Measurements from ENCODE around the gene TMEM229B. TPM values are rescaled to one million over a fixed set of nuclear protein-coding genes. Genes with fewer than 3 reads are reported as not detected.

The TMEM229B gene
- total RNA-seq, 1 experiment from 2014 or later: 1.6 TPM

GRCh38 chr14:67497216-67497615 is 8.7 kb upstream of the TMEM229B start:
- no peaks in the 10 kb centered on the region for H3K36me3 ChIP-seq (ENCODE audit: low read depth)
- ChIA-PET POLR2A (ENCODE audit: unreplicated experiment) (no interaction called here), CTCF (no interaction called here)
- H3K9me2 ChIP-seq (ENCODE audit: insufficient read depth): no peaks in the 10 kb centered on the region
- H3K4me1 ChIP-seq (replicated peaks; ENCODE audit: insufficient read depth): no peaks in the 10 kb centered on the region
- intact Hi-C loops (cut with micrococcal nuclease; ENCODE audit: unreplicated experiment): no loop called here
- H3K4me3 ChIP-seq: no peak overlapping the region
- DNase-seq: no peak
- no peak overlapping the region for H3K27ac ChIP-seq
- BruUV-seq (replicated peaks): no TSS peak
- no peaks in the 10 kb centered on the region for H3F3A ChIP-seq (ENCODE audit: insufficient read depth, low read depth)
- no peaks in the 10 kb centered on the region for H3K27me3 ChIP-seq (ENCODE audit: insufficient read depth, low read depth)
- peaks cover 14% of the 10 kb centered on the region; the same call in 1 of the 2 replicates for H3K9me3 ChIP-seq (ENCODE audit: insufficient read depth, low read depth)
- no peak overlapping the region for H2AFZ ChIP-seq
- H3K4me2 ChIP-seq: no peak overlapping the region
- H4K20me1 ChIP-seq (ENCODE audit: insufficient read depth): no peaks in the 10 kb centered on the region
- no peaks in the 10 kb centered on the region for H3K79me2 ChIP-seq (ENCODE audit: low read depth)
- TF ChIP-seq, protein P1, sequence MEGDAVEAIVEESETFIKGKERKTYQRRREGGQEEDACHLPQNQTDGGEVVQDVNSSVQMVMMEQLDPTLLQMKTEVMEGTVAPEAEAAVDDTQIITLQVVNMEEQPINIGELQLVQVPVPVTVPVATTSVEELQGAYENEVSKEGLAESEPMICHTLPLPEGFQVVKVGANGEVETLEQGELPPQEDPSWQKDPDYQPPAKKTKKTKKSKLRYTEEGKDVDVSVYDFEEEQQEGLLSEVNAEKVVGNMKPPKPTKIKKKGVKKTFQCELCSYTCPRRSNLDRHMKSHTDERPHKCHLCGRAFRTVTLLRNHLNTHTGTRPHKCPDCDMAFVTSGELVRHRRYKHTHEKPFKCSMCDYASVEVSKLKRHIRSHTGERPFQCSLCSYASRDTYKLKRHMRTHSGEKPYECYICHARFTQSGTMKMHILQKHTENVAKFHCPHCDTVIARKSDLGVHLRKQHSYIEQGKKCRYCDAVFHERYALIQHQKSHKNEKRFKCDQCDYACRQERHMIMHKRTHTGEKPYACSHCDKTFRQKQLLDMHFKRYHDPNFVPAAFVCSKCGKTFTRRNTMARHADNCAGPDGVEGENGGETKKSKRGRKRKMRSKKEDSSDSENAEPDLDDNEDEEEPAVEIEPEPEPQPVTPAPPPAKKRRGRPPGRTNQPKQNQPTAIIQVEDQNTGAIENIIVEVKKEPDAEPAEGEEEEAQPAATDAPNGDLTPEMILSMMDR (conservative IDR thresholded peaks at IDR 0.05): no peak
- TF ChIP-seq EZH2 (IDR thresholded peaks at IDR 0.05; ENCODE audit: low read depth): no peak

- no peaks in the 10 kb centered on the region for H3F3A ChIP-seq (ENCODE audit: insufficient read depth, low read depth)
- H3K9me2 ChIP-seq (ENCODE audit: insufficient read depth): no peaks in the 10 kb centered on the region
- H3K4me3 ChIP-seq: no peak overlapping the region
- H3K4me2 ChIP-seq: no peak overlapping the region
- no peaks in the 10 kb centered on the region for H3K79me2 ChIP-seq (ENCODE audit: low read depth)
- H3K27ac ChIP-seq: no peak overlapping the region
- ChIA-PET CTCF (no interaction called here), POLR2A (ENCODE audit: unreplicated experiment) (no interaction called here)
- no peak for DNase-seq
- intact Hi-C loops (cut with micrococcal nuclease; ENCODE audit: unreplicated experiment): no loop called here
- H4K20me1 ChIP-seq (ENCODE audit: insufficient read depth): no peaks in the 10 kb centered on the region
- H3K4me1 ChIP-seq (replicated peaks; ENCODE audit: insufficient read depth): no peaks in the 10 kb centered on the region
- TF ChIP-seq, protein P1 (conservative IDR thresholded peaks at IDR 0.05): no peak
- no peak for TF ChIP-seq EZH2 (IDR thresholded peaks at IDR 0.05; ENCODE audit: low read depth)
- H3K36me3 ChIP-seq (ENCODE audit: low read depth): no peaks in the 10 kb centered on the region
- H3K9me3 ChIP-seq (ENCODE audit: insufficient read depth, low read depth): peaks cover 14% of the 10 kb centered on the region; the same call in 1 of the 2 replicates
- no peak overlapping the region for H2AFZ ChIP-seq
- BruUV-seq (replicated peaks): no TSS peak
- peaks cover 7% of the 10 kb centered on the region; the same call in 1 of the 2 replicates for H3K27me3 ChIP-seq (ENCODE audit: insufficient read depth, low read depth)
Measured at GRCh38 chr14:67495827-67496226, 7.3 kb upstream of the TMEM229B start.

DNA sequence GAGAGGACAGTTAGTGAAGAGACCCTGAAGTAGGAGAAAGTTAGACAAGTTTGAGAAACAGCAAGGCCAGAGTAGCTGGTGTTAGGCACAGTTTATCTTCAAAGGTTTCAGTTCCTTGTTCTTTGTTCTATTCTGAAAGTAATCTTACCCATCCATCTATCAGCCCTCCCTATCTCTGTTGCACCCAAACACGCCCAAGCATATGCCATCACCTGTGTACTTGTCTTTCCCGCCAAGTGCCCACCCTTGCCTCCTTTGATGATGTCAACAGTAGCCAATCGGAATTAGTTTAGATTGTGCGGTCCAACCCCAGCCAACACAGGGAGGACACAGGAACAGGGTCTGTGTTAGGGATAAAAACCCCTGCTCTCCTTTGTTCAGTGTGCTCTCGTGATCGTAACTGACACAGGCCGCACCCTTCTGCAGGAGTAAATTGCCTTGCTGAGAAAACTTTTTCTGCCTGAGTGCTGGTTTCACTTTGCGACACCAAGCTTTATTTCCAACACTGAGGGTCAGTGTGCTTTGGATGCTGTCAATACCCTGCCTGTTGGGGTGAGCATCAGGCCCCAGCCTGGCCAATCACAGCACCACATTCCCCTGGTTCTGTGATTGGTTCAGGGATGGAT is 4.7 kb upstream of the TMEM229B start:
- no peak overlapping the region for H3K4me3 ChIP-seq
- no peak overlapping the region for H3K27ac ChIP-seq
- peaks cover 14% of the 10 kb centered on the region; the same call in 1 of the 2 replicates for H3K9me3 ChIP-seq (ENCODE audit: insufficient read depth, low read depth)
- H3K9me2 ChIP-seq (ENCODE audit: insufficient read depth): no peaks in the 10 kb centered on the region
- no peaks in the 10 kb centered on the region for H3F3A ChIP-seq (ENCODE audit: insufficient read depth, low read depth)
- H4K20me1 ChIP-seq (ENCODE audit: insufficient read depth): no peaks in the 10 kb centered on the region
- no peaks in the 10 kb centered on the region for H3K4me1 ChIP-seq (replicated peaks; ENCODE audit: insufficient read depth)
- CTCF ChIA-PET: no interaction called here
- DNase-seq: no peak
- H3K36me3 ChIP-seq (ENCODE audit: low read depth): no peaks in the 10 kb centered on the region
- POLR2A ChIA-PET (ENCODE audit: unreplicated experiment): no interaction called here
- no peak for TF ChIP-seq EZH2 (IDR thresholded peaks at IDR 0.05; ENCODE audit: low read depth)
- TF ChIP-seq, protein P1 (conservative IDR thresholded peaks at IDR 0.05): no peak
- H3K27me3 ChIP-seq (ENCODE audit: insufficient read depth, low read depth): peaks cover 7% of the 10 kb centered on the region; the same call in 1 of the 2 replicates
- intact Hi-C loops (cut with micrococcal nuclease; ENCODE audit: unreplicated experiment): no loop called here
- BruUV-seq (replicated peaks): no TSS peak
- no peak overlapping the region for H2AFZ ChIP-seq
- no peak overlapping the region for H3K4me2 ChIP-seq
- H3K79me2 ChIP-seq (ENCODE audit: low read depth): no peaks in the 10 kb centered on the region
